GM23248 (cell line): Measurements from ENCODE around the gene ARAP3. TPM values are rescaled to one million over a fixed set of nuclear protein-coding genes. Genes with fewer than 3 reads are reported as not detected.
A peak's percentile ranks its signal among the peaks of the same experiment; 100 is the strongest.

Experiments used
- DNase-seq: peaks from one replicate; pipeline ENCODE4 v3.0.0-alpha.2; 2015
- H2AFZ ChIP-seq: fragments of 200-600 bp; sonication (generic); 2 replicates; pipeline ENCODE4 v1.6.1; 2016; ENCODE audit warnings: antibody characterized with exemption
- H3F3A ChIP-seq: fragments of 200-600 bp; sonication (generic); 2 replicates; pipeline ENCODE4 v1.6.1; 2016; ENCODE audit warnings: mild to moderate bottlenecking, antibody characterized with exemption, mixed run types; ENCODE audit not compliant: insufficient read depth
- H3K27ac ChIP-seq: fragments of 200-600 bp; sonication (generic); 2 replicates; pipeline ENCODE4 v1.5.1; 2016; ENCODE audit warnings: mild to moderate bottlenecking
- H3K27me3 ChIP-seq: fragments of 200-600 bp; sonication (generic); replicated peaks from 2 replicates; pipeline ENCODE4 v1.6.1; 2016; ENCODE audit warnings: mild to moderate bottlenecking; ENCODE audit not compliant: insufficient read depth
- H3K36me3 ChIP-seq: fragments of 200-600 bp; sonication (generic); 2 replicates; pipeline ENCODE4 v1.6.1; 2016; ENCODE audit warnings: low read depth, mild to moderate bottlenecking
- H3K4me1 ChIP-seq: fragments of 200-600 bp; sonication (generic); 2 replicates; pipeline ENCODE4 v1.6.1; 2016; ENCODE audit warnings: mild to moderate bottlenecking; ENCODE audit not compliant: insufficient read depth
- H3K4me2 ChIP-seq: fragments of 200-600 bp; sonication (generic); one replicate; pipeline ENCODE4 v1.6.1; 2016; ENCODE audit warnings: mild to moderate bottlenecking; ENCODE audit not compliant: unreplicated experiment
- H3K4me3 ChIP-seq: fragments of 200-600 bp; sonication (generic); 2 replicates; pipeline ENCODE4 v1.5.1; 2016; ENCODE audit warnings: mild to moderate bottlenecking
- H3K79me2 ChIP-seq: fragments of 200-600 bp; sonication (generic); 2 replicates; pipeline ENCODE4 v1.6.1; 2016; ENCODE audit warnings: mild to moderate bottlenecking; ENCODE audit not compliant: insufficient read depth
- H3K9ac ChIP-seq: fragments of 200-600 bp; sonication (generic); 2 replicates; pipeline ENCODE4 v1.6.1; 2016; ENCODE audit warnings: mild to moderate bottlenecking
- H3K9me2 ChIP-seq: fragments of 200-600 bp; sonication (generic); 2 replicates; pipeline ENCODE4 v1.6.1; 2016; ENCODE audit warnings: mixed run types, mild to moderate bottlenecking, moderate library complexity; ENCODE audit not compliant: insufficient read depth
- H3K9me3 ChIP-seq: fragments of 200-600 bp; sonication (generic); one replicate; pipeline ENCODE4 v1.6.1; 2017; ENCODE audit warnings: low read depth
- H4K20me1 ChIP-seq: fragments of 200-600 bp; sonication (generic); 2 replicates; pipeline ENCODE4 v1.6.0; 2016; ENCODE audit not compliant: insufficient read depth
- EZH2 ChIP-seq: fragments of 200-600 bp; sonication (generic); IDR thresholded peaks from 2 replicates; pipeline ENCODE4 v1.6.1; 2018; ENCODE audit warnings: antibody characterized with exemption, mild to moderate bottlenecking; ENCODE audit not compliant: insufficient read depth, poor library complexity, severe bottlenecking
- EZH2phosphoT487 ChIP-seq: fragments of 200-600 bp; sonication (generic); IDR thresholded peaks from 2 replicates; pipeline ENCODE4 v1.6.1; 2018; ENCODE audit warnings: antibody characterized with exemption, moderate library complexity, mild to moderate bottlenecking, low read depth; ENCODE audit not compliant: insufficient read depth
- WGBS, 2 experiments: methylation state at CpG; one replicate each; pipeline ENCODE4 v1.1.6; 2015 to 2017; ENCODE audit warnings: low lambda C conversion rate in 2 of 2, low coverage in 1 of 2; ENCODE audit errors: missing lambda C conversion rate in 2 of 2; 5-methylcytosine and 5-hydroxymethylcytosine counted together
- in situ Hi-C: fragments of 300-500 bp; cut with MboI; formaldehyde crosslinking; loops from 2 replicates; pipeline ENCODE4 v1.15.0; 2020
- polyA plus RNA-seq: library from polyadenylated mRNA; unstranded; fragments of >200 nt; fragmentation: Nextera tagmentation; extraction: Ambion mirVana; gene quantifications from 2 replicates; pipeline ENCODE4 v1.2.1, GENCODE V29; 2016
- total RNA-seq: library from RNA; depleted of rRNA; stranded (reverse); fragments of >200 nt; shearing (Covaris generic); gene quantifications from 2 replicates; pipeline ENCODE4 v1.2.3, GENCODE V29; 2014

Gene ARAP3
- total and polyA plus RNA-seq, 2 experiments from 2014 or later = 2.2 TPM

DNA sequence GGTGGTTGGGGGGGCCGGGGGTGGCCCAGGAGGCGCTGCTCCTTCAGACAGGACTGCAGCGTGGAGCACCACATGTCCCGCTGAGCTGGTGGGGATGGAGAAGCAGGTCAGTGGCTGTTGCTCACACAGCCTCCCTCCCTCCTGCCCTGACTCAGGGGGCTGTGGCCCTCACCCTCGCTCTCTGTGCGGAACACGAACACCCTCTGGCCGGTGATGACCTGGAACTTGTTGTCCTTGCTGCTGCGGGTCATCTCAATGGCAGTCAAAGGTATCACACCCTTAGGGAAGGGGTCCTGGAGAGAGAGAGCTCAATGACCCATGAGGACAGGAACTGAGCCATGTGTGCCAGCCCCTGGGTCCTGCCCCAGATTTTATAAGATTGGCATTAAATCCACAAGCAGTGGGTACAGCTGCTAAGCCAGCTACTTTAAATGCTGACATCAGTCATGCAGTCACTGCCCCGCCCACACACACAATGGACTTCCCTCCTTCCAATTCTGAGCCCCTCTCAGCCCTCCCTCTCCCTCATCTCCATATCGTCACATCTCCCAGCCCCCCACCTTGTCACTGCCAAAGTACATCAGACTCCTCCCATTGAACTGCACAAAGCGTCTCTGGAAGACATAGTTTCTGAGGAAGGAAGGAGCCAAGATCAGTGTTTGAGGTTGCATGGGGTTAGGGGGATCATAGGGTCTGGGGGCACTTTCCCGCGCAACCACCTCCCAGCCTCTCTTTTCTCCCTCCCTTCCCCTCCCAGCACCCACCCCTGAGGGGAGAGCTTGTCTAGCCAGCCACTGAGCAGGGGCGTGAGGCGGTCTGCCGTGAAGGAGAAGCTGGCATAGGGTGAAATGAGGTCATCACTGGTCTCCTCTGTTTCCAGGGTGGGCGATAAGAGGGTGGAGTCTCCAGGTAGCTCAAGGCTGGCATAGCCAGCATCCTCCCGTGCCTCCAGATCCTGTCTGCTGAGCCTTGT is 8.9 kb downstream of the ARAP3 start:
- in situ Hi-C loops = no loop called here
- WGBS, 2 experiments = 87 to 90% methylated on average over 12 to 19 of the region's 19 CpGs
- no peak for DNase-seq

GRCh38 chr5:141672071-141672840 is 9.8 kb downstream of the ARAP3 start:
- H3K4me3 ChIP-seq = no peak overlapping the region
- no peak for TF ChIP-seq EZH2phosphoT487
- TF ChIP-seq EZH2 = no peak
- no peaks in the 10 kb centered on the region for H3K27me3 ChIP-seq
- H3K9me2 ChIP-seq = no peaks in the 10 kb centered on the region
- 91 to 92% methylated on average over 22 to 23 of the region's 23 CpGs for WGBS, 2 experiments
- DNase-seq = no peak
- in situ Hi-C loops = no loop called here
- H4K20me1 ChIP-seq = no peaks in the 10 kb centered on the region
- no peaks in the 10 kb centered on the region for H3K79me2 ChIP-seq
- no peak overlapping the region for H3K4me2 ChIP-seq
- H3K36me3 ChIP-seq = no peaks in the 10 kb centered on the region
- no peak overlapping the region for H2AFZ ChIP-seq
- H3K9ac ChIP-seq = no peak overlapping the region
- H3K27ac ChIP-seq = no peak overlapping the region
- no peaks in the 10 kb centered on the region for H3K9me3 ChIP-seq
- 0 out of 2 replicates have a peak, but pooled peaks cover 6% of the 10 kb centered on the region for H3F3A ChIP-seq
- peaks cover 13% of the 10 kb centered on the region; the same call in 1 of the 2 replicates for H3K4me1 ChIP-seq

More for the DNA sequence above, 8.9 kb downstream of the ARAP3 start:
- 0 out of 2 replicates have a peak, but pooled peaks cover 6% of the 10 kb centered on the region for H3F3A ChIP-seq
- no peaks in the 10 kb centered on the region for H3K27me3 ChIP-seq
- no peaks in the 10 kb centered on the region for H3K9me2 ChIP-seq
- TF ChIP-seq EZH2 (no peak), EZH2phosphoT487 (no peak)
- no peak overlapping the region for H3K27ac ChIP-seq
- no peak overlapping the region for H3K4me2 ChIP-seq
- no peak overlapping the region for H2AFZ ChIP-seq
- no peaks in the 10 kb centered on the region for H3K9me3 ChIP-seq
- no peaks in the 10 kb centered on the region for H3K79me2 ChIP-seq
- H3K36me3 ChIP-seq = no peaks in the 10 kb centered on the region
- no peak overlapping the region for H3K9ac ChIP-seq
- no peak overlapping the region for H3K4me3 ChIP-seq
- H3K4me1 ChIP-seq = peaks cover 13% of the 10 kb centered on the region; the same call in 1 of the 2 replicates
- no peaks in the 10 kb centered on the region for H4K20me1 ChIP-seq

DNA sequence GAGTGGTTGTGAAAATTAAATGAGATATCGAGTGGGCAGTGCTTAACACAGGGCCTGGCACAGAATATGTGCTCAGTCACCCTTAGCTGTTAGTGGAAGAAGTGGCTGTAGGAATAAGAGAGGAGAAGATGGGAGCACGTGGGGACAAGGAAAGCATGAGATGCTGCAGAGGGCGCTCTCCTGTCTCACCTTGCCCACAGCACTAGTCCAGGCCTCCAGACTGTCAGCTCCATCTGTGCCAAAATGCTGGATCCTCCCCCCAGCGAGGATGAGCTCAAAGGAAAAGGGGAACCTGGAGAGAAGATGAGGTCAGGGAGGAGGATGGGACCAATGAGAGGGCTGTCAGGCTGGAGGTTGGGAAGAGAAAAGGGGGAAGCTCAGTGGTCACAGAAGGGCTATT is 12.5 kb downstream of the ARAP3 start:
- Histone ChIP-seq H3K27me3 (no peaks in the 10 kb centered on the region), H3K9me3 (no peaks in the 10 kb centered on the region), H3K9me2 (no peaks in the 10 kb centered on the region), H3K9ac (peak overlapping the region; percentile 17; the same call in 1 of the 2 replicates), H3K27ac (peak overlapping the region; percentile 28), H4K20me1 (no peaks in the 10 kb centered on the region), H3K4me3 (no peak overlapping the region), H3K79me2 (no peaks in the 10 kb centered on the region), H3K4me1 (peaks cover 13% of the 10 kb centered on the region; the same call in 1 of the 2 replicates), H3K36me3 (no peaks in the 10 kb centered on the region), H3F3A (peaks cover 10% of the 10 kb centered on the region; the same call in 1 of the 2 replicates), H2AFZ (no peak overlapping the region), H3K4me2 (no peak overlapping the region)
- WGBS, 2 experiments = 63 to 71% methylated on average over 4 of the region's 4 CpGs
- peak; percentile 23 for DNase-seq
- TF ChIP-seq EZH2phosphoT487 = no peak
- TF ChIP-seq EZH2 = no peak
- in situ Hi-C loops = no loop called here

- Histone ChIP-seq H3K27me3 (no peaks in the 10 kb centered on the region), H3K79me2 (no peaks in the 10 kb centered on the region), H3K4me1 (peaks cover 13% of the 10 kb centered on the region; the same call in 1 of the 2 replicates), H2AFZ (no peak overlapping the region), H3K9ac (peak overlapping the region; percentile 17; the same call in 1 of the 2 replicates), H3K36me3 (no peaks in the 10 kb centered on the region), H3K9me3 (no peaks in the 10 kb centered on the region), H3K27ac (peak overlapping the region; percentile 28), H3F3A (peaks cover 10% of the 10 kb centered on the region; the same call in 1 of the 2 replicates), H3K4me2 (no peak overlapping the region), H3K9me2 (no peaks in the 10 kb centered on the region), H3K4me3 (no peak overlapping the region), H4K20me1 (no peaks in the 10 kb centered on the region)
- TF ChIP-seq EZH2 (no peak), EZH2phosphoT487 (no peak)
- peak; percentile 46 for DNase-seq
- 61 to 65% methylated on average over 8 of the region's 8 CpGs for WGBS, 2 experiments
- in situ Hi-C loops = no loop called here
These were observed 13.3 kb downstream of the ARAP3 start for GRCh38 chr5:141668601-141669265.
